ENCODE results near the gene RPP25L.

GRCh38 chr9:34611251-34611810, 566 bp downstream of the RPP25L start:
- no peak for TF ChIP-seq POLR2A (IDR thresholded peaks at IDR 0.05)
- no peak for TF ChIP-seq CTCF (IDR thresholded peaks at IDR 0.05)
